Mucosa of descending colon (tissue), 3 donors: ENCODE measurements around the gene SIRPA. TPM values are rescaled to one million over a fixed set of nuclear protein-coding genes. Genes with fewer than 3 reads are reported as not detected.

ENCODE experiments used
- ATAC-seq: fragments of 200-7000 bp; cut with Tn5 transposase; one replicate; pipeline ENCODE4 v1.9.1; 2020; ENCODE audit warnings: mild to moderate bottlenecking, moderate library complexity
- DNase-seq, 3 donors: peaks; one replicate each; pipeline ENCODE4 v3.0.0-alpha.2; 2020
- H3K36me3 ChIP-seq: fragments of 200-600 bp; one replicate; pipeline ENCODE4 v1.8.0; 2021; ENCODE audit warnings: low read depth, mild to moderate bottlenecking
- H3K4me1 ChIP-seq: fragments of 200-600 bp; one replicate; pipeline ENCODE4 v1.8.0; 2021; ENCODE audit warnings: low read depth, mild to moderate bottlenecking
- H3K4me3 ChIP-seq: fragments of 200-600 bp; one replicate; pipeline ENCODE4 v1.8.0; 2021; ENCODE audit warnings: mild to moderate bottlenecking
- H3K9me3 ChIP-seq: fragments of 200-600 bp; one replicate; pipeline ENCODE4 v1.8.0; 2021; ENCODE audit warnings: mild to moderate bottlenecking
- intact Hi-C, 2 donors: fragments of 100-400 bp; cut with DNase I in 1 of 2; cut with micrococcal nuclease in 1 of 2; formaldehyde crosslinking; loops; one replicate each; pipeline versions ENCODE4 v1.11.0 to v1.11.1; 2022; cut with DNase I, micrococcal nuclease
- total RNA-seq, 3 donors: library from RNA; stranded (reverse); fragmentation: NEBNext Ultra II Directional in 2 of 3; extraction: Animal tissue kit (Norgen Biotek cat#: 25700) in 2 of 3; gene quantifications; one replicate each; pipeline versions ENCODE4 v1.2.1 to v1.2.4, GENCODE V29; 2021 to 2023
- TF ChIP-seq, protein P1 (sequence below): fragments of 200-600 bp; IDR thresholded peaks from one replicate; pipeline ENCODE4 v1.8.0; 2022; ENCODE audit warnings: antibody characterized with exemption, mild to moderate bottlenecking
- donor health status: DM: no; HTN: no; CAD: no; lungs with moderate emphysema.
- donor health status: DM: no; HTN: no; CAD: no.
- donor health status: DM: no; HTN: yes; CAD: no.

The SIRPA gene
- total RNA-seq, 3 donors from 2014 or later: 7.6 to 24.4 (median 14.1) TPM

DNA sequence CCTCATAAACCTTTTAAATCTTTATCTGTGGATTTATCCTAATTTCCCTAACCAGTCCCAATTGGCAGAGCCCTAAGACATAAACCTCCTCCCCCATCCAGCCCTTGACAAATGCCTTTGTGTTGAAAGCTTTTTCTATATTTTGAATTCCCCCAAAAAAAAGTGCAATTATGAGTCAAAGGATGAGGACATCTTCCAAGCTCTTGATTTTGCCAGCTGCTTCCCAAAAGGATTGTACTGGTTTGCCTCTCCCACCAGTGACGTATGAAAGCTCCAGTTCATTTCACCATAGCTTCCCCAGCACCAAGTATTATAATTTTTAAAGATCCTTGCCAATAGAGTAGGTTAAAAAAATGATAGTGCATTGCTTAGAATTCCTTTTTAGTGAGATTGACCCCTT, 38.9 kb downstream of the SIRPA start:
- no peaks in the 10 kb centered on the region for H3K36me3 ChIP-seq
- TF ChIP-seq, protein P1, sequence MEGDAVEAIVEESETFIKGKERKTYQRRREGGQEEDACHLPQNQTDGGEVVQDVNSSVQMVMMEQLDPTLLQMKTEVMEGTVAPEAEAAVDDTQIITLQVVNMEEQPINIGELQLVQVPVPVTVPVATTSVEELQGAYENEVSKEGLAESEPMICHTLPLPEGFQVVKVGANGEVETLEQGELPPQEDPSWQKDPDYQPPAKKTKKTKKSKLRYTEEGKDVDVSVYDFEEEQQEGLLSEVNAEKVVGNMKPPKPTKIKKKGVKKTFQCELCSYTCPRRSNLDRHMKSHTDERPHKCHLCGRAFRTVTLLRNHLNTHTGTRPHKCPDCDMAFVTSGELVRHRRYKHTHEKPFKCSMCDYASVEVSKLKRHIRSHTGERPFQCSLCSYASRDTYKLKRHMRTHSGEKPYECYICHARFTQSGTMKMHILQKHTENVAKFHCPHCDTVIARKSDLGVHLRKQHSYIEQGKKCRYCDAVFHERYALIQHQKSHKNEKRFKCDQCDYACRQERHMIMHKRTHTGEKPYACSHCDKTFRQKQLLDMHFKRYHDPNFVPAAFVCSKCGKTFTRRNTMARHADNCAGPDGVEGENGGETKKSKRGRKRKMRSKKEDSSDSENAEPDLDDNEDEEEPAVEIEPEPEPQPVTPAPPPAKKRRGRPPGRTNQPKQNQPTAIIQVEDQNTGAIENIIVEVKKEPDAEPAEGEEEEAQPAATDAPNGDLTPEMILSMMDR: no peak
- H3K4me1 ChIP-seq: no peaks in the 10 kb centered on the region
- intact Hi-C loops: no loop called here
- no peak overlapping the region for H3K4me3 ChIP-seq
- DNase-seq (no peak), ATAC-seq (no peak)
- no peaks in the 10 kb centered on the region for H3K9me3 ChIP-seq

DNA sequence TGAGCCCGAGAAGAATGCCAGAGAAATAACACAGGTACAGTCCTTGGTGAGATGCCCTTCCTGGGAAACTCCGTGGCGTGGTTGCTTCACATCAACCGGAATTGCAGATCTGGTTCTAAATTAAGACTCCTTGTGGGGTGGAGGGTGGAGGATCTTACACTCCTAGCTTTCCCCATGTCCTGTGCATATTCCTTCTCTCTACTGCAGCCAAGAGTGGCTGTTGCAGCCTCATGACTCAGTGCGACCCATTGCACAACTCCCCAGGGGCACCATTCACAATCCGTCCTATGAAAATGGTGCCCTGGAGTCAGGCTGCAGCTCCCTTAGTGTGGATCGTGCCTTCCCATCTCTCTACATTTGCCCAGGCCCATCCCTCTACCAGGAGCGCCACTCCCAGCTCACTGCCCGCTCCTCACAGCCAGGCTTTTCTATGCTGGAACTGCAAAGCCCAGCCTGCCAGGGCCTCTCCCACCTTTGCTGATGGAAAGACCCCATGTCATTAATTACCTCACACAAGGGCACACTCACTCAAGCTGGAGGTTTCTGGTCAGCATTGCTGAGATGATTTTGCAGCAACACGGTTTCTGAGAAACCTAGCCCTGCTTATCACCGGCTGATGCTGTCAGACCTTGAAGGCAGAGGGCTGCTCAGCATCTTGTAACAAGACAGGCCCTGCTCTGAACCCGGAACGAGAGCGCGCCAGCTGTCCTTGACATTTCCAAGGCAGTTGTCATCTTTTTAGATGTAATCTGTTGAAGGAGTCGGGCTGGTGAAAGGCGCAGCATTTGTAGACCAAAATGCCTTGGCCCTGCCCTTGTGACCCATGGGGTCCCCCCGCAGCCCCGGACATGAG, 39.7 kb downstream of the SIRPA start:
- peak; percentile 3 for ATAC-seq
- Histone ChIP-seq H3K4me3 (no peak overlapping the region), H3K4me1 (no peaks in the 10 kb centered on the region), H3K9me3 (no peaks in the 10 kb centered on the region), H3K36me3 (no peaks in the 10 kb centered on the region)
- peak in 1 of 3 donors; percentile 68 for DNase-seq
- intact Hi-C loops: no loop called here
- TF ChIP-seq, protein P1: no peak

DNA sequence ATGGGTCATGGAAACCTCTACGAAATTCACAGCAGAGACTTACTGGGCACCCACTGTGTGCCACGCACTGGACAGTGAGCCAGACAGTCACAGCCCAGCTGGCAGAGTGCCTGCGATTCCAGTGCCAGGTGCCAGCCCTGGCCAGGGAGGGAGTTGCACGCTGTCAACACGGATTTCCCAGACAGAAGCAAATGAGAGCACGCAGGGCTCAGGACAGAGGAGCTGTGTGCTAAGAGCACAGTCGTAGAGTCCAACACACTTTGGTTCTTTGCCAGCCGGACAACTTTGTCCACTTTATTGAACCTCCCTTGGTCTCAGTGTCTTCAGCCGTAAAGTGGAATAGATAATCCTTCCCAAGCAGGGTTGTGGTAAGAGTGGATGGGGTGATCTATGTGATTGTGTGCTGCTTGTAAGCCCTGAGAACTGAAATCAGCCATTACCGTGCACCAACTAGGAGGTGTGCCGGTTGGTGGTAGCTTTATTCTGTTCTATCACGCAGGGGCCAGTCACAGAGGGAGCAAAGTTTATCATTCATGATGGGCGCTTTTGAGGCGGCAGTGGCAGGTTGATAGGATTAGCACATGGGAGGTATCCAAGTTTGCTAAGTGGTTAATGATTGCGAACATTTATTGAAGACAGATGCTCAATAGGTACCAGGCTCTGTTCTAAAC, 40.6 kb downstream of the SIRPA start:
- H3K4me3 ChIP-seq: no peak overlapping the region
- no peaks in the 10 kb centered on the region for H3K9me3 ChIP-seq
- no peaks in the 10 kb centered on the region for H3K36me3 ChIP-seq
- H3K4me1 ChIP-seq: no peaks in the 10 kb centered on the region
- intact Hi-C loops: no loop called here
- ATAC-seq: peak; percentile 87
- DNase-seq: peak; percentile 72 to 81 (median 76)
- TF ChIP-seq, protein P1: no peak

DNA sequence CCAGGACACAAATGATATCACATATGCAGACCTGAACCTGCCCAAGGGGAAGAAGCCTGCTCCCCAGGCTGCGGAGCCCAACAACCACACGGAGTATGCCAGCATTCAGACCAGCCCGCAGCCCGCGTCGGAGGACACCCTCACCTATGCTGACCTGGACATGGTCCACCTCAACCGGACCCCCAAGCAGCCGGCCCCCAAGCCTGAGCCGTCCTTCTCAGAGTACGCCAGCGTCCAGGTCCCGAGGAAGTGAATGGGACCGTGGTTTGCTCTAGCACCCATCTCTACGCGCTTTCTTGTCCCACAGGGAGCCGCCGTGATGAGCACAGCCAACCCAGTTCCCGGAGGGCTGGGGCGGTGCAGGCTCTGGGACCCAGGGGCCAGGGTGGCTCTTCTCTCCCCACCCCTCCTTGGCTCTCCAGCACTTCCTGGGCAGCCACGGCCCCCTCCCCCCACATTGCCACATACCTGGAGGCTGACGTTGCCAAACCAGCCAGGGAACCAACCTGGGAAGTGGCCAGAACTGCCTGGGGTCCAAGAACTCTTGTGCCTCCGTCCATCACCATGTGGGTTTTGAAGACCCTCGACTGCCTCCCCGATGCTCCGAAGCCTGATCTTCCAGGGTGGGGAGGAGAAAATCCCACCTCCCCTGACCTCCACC, 42.2 kb downstream of the SIRPA start:
- DNase-seq (no peak), ATAC-seq (no peak)
- Histone ChIP-seq H3K4me3 (no peak overlapping the region), H3K36me3 (no peaks in the 10 kb centered on the region), H3K9me3 (no peaks in the 10 kb centered on the region), H3K4me1 (no peaks in the 10 kb centered on the region)
- intact Hi-C loops: no loop called here
- TF ChIP-seq, protein P1: no peak

DNA sequence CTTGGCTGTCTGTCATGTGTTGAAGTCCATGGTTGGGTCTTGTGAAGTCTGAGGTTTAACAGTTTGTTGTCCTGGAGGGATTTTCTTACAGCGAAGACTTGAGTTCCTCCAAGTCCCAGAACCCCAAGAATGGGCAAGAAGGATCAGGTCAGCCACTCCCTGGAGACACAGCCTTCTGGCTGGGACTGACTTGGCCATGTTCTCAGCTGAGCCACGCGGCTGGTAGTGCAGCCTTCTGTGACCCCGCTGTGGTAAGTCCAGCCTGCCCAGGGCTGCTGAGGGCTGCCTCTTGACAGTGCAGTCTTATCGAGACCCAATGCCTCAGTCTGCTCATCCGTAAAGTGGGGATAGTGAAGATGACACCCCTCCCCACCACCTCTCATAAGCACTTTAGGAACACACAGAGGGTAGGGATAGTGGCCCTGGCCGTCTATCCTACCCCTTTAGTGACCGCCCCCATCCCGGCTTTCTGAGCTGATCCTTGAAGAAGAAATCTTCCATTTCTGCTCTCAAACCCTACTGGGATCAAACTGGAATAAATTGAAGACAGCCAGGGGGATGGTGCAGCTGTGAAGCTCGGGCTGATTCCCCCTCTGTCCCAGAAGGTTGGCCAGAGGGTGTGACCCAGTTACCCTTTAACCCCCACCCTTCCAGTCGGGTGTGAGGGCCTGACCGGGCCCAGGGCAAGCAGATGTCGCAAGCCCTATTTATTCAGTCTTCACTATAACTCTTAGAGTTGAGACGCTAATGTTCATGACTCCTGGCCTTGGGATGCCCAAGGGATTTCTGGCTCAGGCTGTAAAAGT, 43.5 kb downstream of the SIRPA start:
- Histone ChIP-seq H3K4me3 (no peak overlapping the region), H3K4me1 (no peaks in the 10 kb centered on the region), H3K36me3 (no peaks in the 10 kb centered on the region), H3K9me3 (no peaks in the 10 kb centered on the region)
- intact Hi-C loops: no loop called here
- no peak for ATAC-seq
- TF ChIP-seq, protein P1: no peak
- DNase-seq: no peak
